ENCODE data around the gene ARHGAP31.

DNA sequence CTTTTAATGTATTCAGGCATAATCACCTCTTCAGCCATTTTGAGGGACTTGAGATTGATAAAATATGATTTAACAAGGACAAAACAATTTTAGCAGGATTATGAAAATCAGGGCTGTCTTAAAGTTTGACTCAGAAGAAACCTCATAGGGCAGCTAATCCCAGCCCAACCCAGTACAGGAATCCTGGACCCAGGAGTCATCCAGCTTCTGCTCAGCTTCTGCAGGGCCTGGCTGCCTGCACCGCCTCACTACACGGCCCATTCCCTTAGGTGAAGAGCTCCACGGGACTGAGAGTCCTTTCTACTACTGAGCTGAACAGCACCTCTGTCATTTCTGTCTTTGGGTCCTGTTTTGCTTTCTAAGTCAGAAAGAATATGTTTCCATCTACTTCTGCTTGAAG lies 37.5 kb downstream of the ARHGAP31 start:
- TF ChIP-seq, protein P1, sequence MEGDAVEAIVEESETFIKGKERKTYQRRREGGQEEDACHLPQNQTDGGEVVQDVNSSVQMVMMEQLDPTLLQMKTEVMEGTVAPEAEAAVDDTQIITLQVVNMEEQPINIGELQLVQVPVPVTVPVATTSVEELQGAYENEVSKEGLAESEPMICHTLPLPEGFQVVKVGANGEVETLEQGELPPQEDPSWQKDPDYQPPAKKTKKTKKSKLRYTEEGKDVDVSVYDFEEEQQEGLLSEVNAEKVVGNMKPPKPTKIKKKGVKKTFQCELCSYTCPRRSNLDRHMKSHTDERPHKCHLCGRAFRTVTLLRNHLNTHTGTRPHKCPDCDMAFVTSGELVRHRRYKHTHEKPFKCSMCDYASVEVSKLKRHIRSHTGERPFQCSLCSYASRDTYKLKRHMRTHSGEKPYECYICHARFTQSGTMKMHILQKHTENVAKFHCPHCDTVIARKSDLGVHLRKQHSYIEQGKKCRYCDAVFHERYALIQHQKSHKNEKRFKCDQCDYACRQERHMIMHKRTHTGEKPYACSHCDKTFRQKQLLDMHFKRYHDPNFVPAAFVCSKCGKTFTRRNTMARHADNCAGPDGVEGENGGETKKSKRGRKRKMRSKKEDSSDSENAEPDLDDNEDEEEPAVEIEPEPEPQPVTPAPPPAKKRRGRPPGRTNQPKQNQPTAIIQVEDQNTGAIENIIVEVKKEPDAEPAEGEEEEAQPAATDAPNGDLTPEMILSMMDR (IDR thresholded peaks at IDR 0.05), result no peak
- TF ChIP-seq POLR2A (IDR thresholded peaks at IDR 0.05), result no peak

Measured in right lobe of liver (tissue), 4 donors.